ENCODE measurements around the gene CENPW. TPM values are rescaled to one million over a fixed set of nuclear protein-coding genes. Genes with fewer than 3 reads are reported as not detected.

Gene CENPW
- total RNA-seq, 1 donor from 2014 or later: 1.1 TPM

GRCh38 chr6:126335210-126335609 lies 4.7 kb upstream of the CENPW start:
- Histone ChIP-seq H3K36me3 (ENCODE audit: control insufficient read depth, insufficient read depth, low read length) (no peaks in the 10 kb centered on the region), H3K4me3 (ENCODE audit: low read depth, low read length) (no peak overlapping the region), H3K27me3 (ENCODE audit: control insufficient read depth, insufficient read depth, low read length) (no peaks in the 10 kb centered on the region)
- FAIRE-seq: no peak
- no peak for DNase-seq (ENCODE audit: low read depth)
- TF ChIP-seq CTCF (IDR thresholded peaks at IDR 0.05; ENCODE audit: insufficient read depth, low read length, severe bottlenecking): no peak

GRCh38 chr6:126337323-126337722 lies 2.6 kb upstream of the CENPW start:
- Histone ChIP-seq H3K36me3 (ENCODE audit: control insufficient read depth, insufficient read depth, low read length) (no peaks in the 10 kb centered on the region), H3K4me3 (ENCODE audit: low read depth, low read length) (no peak overlapping the region), H3K27me3 (ENCODE audit: control insufficient read depth, insufficient read depth, low read length) (no peaks in the 10 kb centered on the region)
- TF ChIP-seq CTCF (IDR thresholded peaks at IDR 0.05; ENCODE audit: insufficient read depth, low read length, severe bottlenecking): no peak
- DNase-seq (ENCODE audit: low read depth) (peak; percentile 82), FAIRE-seq (no peak)

DNA sequence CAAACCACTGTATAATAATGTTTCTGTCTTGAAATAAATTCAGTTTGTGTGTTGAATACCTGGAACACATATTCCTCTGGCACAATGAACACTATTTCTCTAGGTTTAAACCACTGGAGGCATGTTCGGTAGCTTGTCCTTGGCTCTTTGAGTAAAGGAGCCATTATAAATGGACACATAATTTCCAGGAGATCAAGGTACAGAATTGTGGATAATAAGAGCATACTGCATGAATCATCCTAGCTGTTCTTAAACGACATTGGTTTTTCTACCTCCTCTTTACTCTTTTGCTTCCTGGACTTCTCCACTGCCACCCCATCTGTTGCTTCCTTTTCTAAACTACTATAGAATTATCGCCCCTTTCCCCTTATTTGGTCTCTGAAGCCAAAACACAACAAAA lies 1.2 kb downstream of the CENPW start:
- no peak for DNase-seq (ENCODE audit: low read depth)
- no peak for TF ChIP-seq CTCF (IDR thresholded peaks at IDR 0.05; ENCODE audit: insufficient read depth, low read length, severe bottlenecking)
- H3K27me3 ChIP-seq (ENCODE audit: control insufficient read depth, insufficient read depth, low read length): no peaks in the 10 kb centered on the region
- no peak for FAIRE-seq
- H3K4me3 ChIP-seq (ENCODE audit: low read depth, low read length): peak overlapping the region; percentile 57
- no peaks in the 10 kb centered on the region for H3K36me3 ChIP-seq (ENCODE audit: control insufficient read depth, insufficient read depth, low read length)

DNA sequence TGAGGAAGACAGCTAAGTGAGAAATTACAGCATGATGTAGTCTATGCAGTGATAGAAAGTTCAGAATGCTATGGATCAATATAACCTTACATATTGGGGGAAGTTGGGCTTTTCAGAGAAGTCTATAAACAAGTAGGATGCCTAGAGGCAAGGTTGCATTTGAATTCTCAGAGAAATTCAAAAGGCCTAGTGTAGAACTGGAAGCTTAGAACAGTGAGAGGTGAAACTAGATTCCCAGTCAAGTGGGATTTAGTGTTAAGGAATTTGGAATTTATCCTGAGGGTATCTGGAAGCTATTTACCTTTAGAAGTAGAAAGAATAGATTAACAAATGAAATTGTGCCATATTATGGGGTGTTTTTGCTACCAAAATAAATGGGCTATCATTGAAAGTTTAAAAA lies 4.3 kb downstream of the CENPW start:
- Histone ChIP-seq H3K36me3 (ENCODE audit: control insufficient read depth, insufficient read depth, low read length) (no peaks in the 10 kb centered on the region), H3K27me3 (ENCODE audit: control insufficient read depth, insufficient read depth, low read length) (no peaks in the 10 kb centered on the region), H3K4me3 (ENCODE audit: low read depth, low read length) (no peak overlapping the region)
- no peak for DNase-seq (ENCODE audit: low read depth)
- no peak for TF ChIP-seq CTCF (IDR thresholded peaks at IDR 0.05; ENCODE audit: insufficient read depth, low read length, severe bottlenecking)
- no peak for FAIRE-seq

GRCh38 chr6:126351960-126352359 lies 12.0 kb downstream of the CENPW start:
- FAIRE-seq (no peak), DNase-seq (ENCODE audit: low read depth) (no peak)
- Histone ChIP-seq H3K36me3 (ENCODE audit: control insufficient read depth, insufficient read depth, low read length) (no peaks in the 10 kb centered on the region), H3K4me3 (ENCODE audit: low read depth, low read length) (no peak overlapping the region), H3K27me3 (ENCODE audit: control insufficient read depth, insufficient read depth, low read length) (no peaks in the 10 kb centered on the region)
- TF ChIP-seq CTCF (IDR thresholded peaks at IDR 0.05; ENCODE audit: insufficient read depth, low read length, severe bottlenecking): no peak

GRCh38 chr6:126352514-126352913 lies 12.6 kb downstream of the CENPW start:
- TF ChIP-seq CTCF (IDR thresholded peaks at IDR 0.05; ENCODE audit: insufficient read depth, low read length, severe bottlenecking): no peak
- Histone ChIP-seq H3K36me3 (ENCODE audit: control insufficient read depth, insufficient read depth, low read length) (no peaks in the 10 kb centered on the region), H3K4me3 (ENCODE audit: low read depth, low read length) (no peak overlapping the region), H3K27me3 (ENCODE audit: control insufficient read depth, insufficient read depth, low read length) (no peaks in the 10 kb centered on the region)
- FAIRE-seq (no peak), DNase-seq (ENCODE audit: low read depth) (no peak)
